WERI-Rb-1 (cell line): Measurements from ENCODE around the gene CCDC39.
"Not testable (repeated sequence)": the region's sequence is repeated elsewhere in the genome, so short reads cannot be mapped to it uniquely, and the experiment has no call there.

Experiments used
- DNase-seq: peaks from one replicate; pipeline ENCODE4 v3.0.0-alpha.2; 2020
- H3K27ac ChIP-seq: fragments of 250-450 bp; sonication (Bioruptor Pico); 2 replicates; pipeline ENCODE4 v1.5.1; 2020; ENCODE audit warnings: mild to moderate bottlenecking, moderate library complexity
- H3K27me3 ChIP-seq: fragments of 250-450 bp; sonication (Bioruptor Pico); 2 replicates; pipeline ENCODE4 v1.5.1; 2021; ENCODE audit warnings: mild to moderate bottlenecking, low read depth, moderate library complexity; ENCODE audit not compliant: insufficient read depth, severe bottlenecking
- H3K36me3 ChIP-seq: fragments of 250-450 bp; sonication (Bioruptor Pico); 2 replicates; pipeline ENCODE4 v1.5.1; 2020; ENCODE audit warnings: mild to moderate bottlenecking, moderate library complexity
- H3K4me3 ChIP-seq: 2 replicates; pipeline ENCODE4 v1.5.1; 2011; ENCODE audit warnings: low read depth, mild to moderate bottlenecking, control low read depth, low read length
- H3K9me3 ChIP-seq: fragments of 250-450 bp; sonication (Bioruptor Pico); 2 replicates; pipeline ENCODE4 v1.5.1; 2021; ENCODE audit warnings: mild to moderate bottlenecking, moderate library complexity; ENCODE audit not compliant: severe bottlenecking
- TF ChIP-seq, protein P1 (sequence below): IDR thresholded peaks from 2 replicates; pipeline ENCODE4 v1.5.1; 2011; ENCODE audit warnings: low read depth, mild to moderate bottlenecking, control low read depth, inconsistent platforms, low read length

Gene CCDC39

DNA sequence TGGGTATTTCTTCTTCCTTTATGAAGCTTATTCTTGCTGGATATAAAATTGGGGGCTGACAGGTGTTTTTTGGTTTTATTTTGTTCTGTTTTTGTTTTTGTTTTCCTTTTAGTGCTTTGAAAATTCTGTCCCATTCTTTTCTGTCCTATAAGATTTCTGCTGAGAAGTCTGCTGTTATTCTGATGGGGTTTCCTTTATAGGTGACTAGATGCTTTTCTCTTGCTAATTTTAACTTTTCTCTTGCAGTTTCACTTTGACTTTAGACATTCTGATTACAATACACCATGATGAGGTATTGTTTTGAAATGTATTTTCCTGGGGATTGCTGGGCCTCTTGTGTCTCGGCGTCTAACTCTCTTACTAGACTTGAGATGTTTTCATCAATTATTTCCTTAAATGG lies 54.6 kb downstream of the CCDC39 start:
- Histone ChIP-seq H3K9me3 (no peaks in the 10 kb centered on the region), H3K27ac (no peak overlapping the region), H3K27me3 (no peaks in the 10 kb centered on the region), H3K36me3 (no peaks in the 10 kb centered on the region), H3K4me3 (no peak overlapping the region)
- no peak for DNase-seq
- TF ChIP-seq, protein P1, sequence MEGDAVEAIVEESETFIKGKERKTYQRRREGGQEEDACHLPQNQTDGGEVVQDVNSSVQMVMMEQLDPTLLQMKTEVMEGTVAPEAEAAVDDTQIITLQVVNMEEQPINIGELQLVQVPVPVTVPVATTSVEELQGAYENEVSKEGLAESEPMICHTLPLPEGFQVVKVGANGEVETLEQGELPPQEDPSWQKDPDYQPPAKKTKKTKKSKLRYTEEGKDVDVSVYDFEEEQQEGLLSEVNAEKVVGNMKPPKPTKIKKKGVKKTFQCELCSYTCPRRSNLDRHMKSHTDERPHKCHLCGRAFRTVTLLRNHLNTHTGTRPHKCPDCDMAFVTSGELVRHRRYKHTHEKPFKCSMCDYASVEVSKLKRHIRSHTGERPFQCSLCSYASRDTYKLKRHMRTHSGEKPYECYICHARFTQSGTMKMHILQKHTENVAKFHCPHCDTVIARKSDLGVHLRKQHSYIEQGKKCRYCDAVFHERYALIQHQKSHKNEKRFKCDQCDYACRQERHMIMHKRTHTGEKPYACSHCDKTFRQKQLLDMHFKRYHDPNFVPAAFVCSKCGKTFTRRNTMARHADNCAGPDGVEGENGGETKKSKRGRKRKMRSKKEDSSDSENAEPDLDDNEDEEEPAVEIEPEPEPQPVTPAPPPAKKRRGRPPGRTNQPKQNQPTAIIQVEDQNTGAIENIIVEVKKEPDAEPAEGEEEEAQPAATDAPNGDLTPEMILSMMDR = no peak

DNA sequence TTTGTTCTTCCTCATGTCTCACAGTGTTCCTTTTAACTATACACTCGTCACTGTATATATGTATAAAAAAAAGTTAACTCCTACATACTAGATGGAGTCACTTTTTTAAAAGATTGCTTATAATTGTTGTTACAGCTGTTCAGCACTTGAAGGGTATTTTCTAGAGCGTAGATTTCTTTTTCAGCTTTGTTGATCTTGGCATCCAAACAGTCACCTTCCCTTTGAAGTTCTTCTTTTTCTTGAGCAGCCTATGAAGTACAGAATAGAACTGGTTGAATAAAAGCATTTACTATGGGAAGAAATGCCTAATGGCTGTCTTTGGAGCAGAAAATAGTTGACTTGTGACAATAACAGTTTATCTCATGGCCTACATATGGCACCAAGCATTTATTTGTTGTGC lies 59.6 kb downstream of the CCDC39 start:
- peaks cover 3% of the 10 kb centered on the region; the same call in 1 of the 2 replicates for H3K36me3 ChIP-seq
- no peaks in the 10 kb centered on the region for H3K27me3 ChIP-seq
- H3K4me3 ChIP-seq = no peak overlapping the region
- no peaks in the 10 kb centered on the region for H3K9me3 ChIP-seq
- no peak overlapping the region for H3K27ac ChIP-seq
- TF ChIP-seq, protein P1 = no peak
- DNase-seq = no peak

- H3K9me3 ChIP-seq, H3K36me3 ChIP-seq, H3K27ac ChIP-seq, DNase-seq, H3K27me3 ChIP-seq, H3K4me3 ChIP-seq: not testable (repeated sequence)
These were observed 60.7 kb downstream of the CCDC39 start for GRCh38 chr3:180618563-180618962.

GRCh38 chr3:180617049-180617448 lies 62.2 kb downstream of the CCDC39 start:
- TF ChIP-seq, protein P1 = no peak
- peaks cover 22% of the 10 kb centered on the region for H3K36me3 ChIP-seq
- no peaks in the 10 kb centered on the region for H3K9me3 ChIP-seq
- no peak overlapping the region for H3K27ac ChIP-seq
- no peaks in the 10 kb centered on the region for H3K27me3 ChIP-seq
- H3K4me3 ChIP-seq = no peak overlapping the region
- no peak for DNase-seq

DNA sequence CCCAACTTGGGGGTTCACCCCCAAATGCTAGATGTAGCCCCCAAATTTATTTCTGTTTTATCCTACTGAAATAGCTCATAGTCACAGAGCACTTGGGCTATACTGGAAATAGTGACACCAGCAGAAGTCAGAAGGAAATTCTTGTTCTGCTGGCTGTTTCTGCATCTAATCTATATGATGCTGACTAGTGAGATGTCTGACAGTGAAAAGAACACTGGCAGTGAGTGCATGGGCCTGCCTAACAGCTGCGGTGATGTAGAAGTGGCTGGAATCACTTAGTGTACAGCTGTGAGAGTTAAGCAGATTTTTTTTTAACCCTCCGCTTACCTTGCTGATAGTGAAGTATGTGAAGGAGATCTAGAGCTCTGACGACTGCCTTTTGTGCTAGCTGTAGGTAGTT lies 63.3 kb downstream of the CCDC39 start:
- H3K9me3 ChIP-seq = no peaks in the 10 kb centered on the region
- H3K27ac ChIP-seq = no peak overlapping the region
- no peak for DNase-seq
- TF ChIP-seq, protein P1 = no peak
- H3K4me3 ChIP-seq = no peak overlapping the region
- peaks cover 33% of the 10 kb centered on the region for H3K36me3 ChIP-seq
- H3K27me3 ChIP-seq = no peaks in the 10 kb centered on the region

DNA sequence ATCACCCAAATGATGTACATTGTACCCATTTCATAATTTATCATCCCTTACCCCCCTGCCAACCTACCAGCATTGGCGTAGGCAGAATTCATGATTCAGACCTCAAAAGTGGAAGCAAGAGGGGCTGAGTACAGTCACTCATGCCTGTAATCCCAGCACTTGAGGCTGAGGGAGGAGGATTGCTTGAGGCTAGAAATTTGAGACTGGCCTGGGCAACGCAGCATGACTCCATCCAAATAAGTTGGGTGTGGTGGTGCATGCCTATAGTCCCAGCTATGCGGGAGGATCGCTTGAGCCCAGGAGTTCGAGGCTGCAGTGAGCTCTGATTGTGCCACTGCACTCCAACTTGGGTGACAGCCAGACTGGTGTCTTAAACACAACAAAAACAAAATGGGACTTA lies 66.9 kb downstream of the CCDC39 start:
- Histone ChIP-seq H3K36me3 (peaks cover 63% of the 10 kb centered on the region), H3K9me3 (no peaks in the 10 kb centered on the region), H3K27ac (no peak overlapping the region), H3K4me3 (no peak overlapping the region), H3K27me3 (no peaks in the 10 kb centered on the region)
- DNase-seq = no peak
- TF ChIP-seq, protein P1 = no peak
